ENCODE data around the gene TESMIN. TPM values are rescaled to one million over a fixed set of nuclear protein-coding genes. Genes with fewer than 3 reads are reported as not detected.

TESMIN gene
- total RNA-seq, 1 donor from 2014 or later, result 3.8 TPM

- H3K4me3 ChIP-seq (ENCODE audit: low read depth, low read length), result no peak overlapping the region
- H3K36me3 ChIP-seq (ENCODE audit: control insufficient read depth, insufficient read depth, low read length), result no peaks in the 10 kb centered on the region
- no peak for DNase-seq (ENCODE audit: low read depth)
- TF ChIP-seq CTCF (IDR thresholded peaks at IDR 0.05; ENCODE audit: insufficient read depth, low read length, poor library complexity, severe bottlenecking), result no peak
- H3K27me3 ChIP-seq (ENCODE audit: control insufficient read depth, insufficient read depth, low read length), result peaks cover 15% of the 10 kb centered on the region
Observed at GRCh38 chr11:68709062-68709461, 42.3 kb downstream of the TESMIN start.

GRCh38 chr11:68707527-68707926, 43.8 kb downstream of the TESMIN start:
- no peak overlapping the region for H3K4me3 ChIP-seq (ENCODE audit: low read depth, low read length)
- no peaks in the 10 kb centered on the region for H3K36me3 ChIP-seq (ENCODE audit: control insufficient read depth, insufficient read depth, low read length)

GRCh38 chr11:68704887-68705286, 46.4 kb downstream of the TESMIN start:
- Histone ChIP-seq H3K4me3 (ENCODE audit: low read depth, low read length) (no peak overlapping the region), H3K36me3 (ENCODE audit: control insufficient read depth, insufficient read depth, low read length) (no peaks in the 10 kb centered on the region), H3K27me3 (ENCODE audit: control insufficient read depth, insufficient read depth, low read length) (peaks cover 12% of the 10 kb centered on the region)
- no peak for DNase-seq (ENCODE audit: low read depth)
- TF ChIP-seq CTCF (IDR thresholded peaks at IDR 0.05; ENCODE audit: insufficient read depth, low read length, poor library complexity, severe bottlenecking), result no peak

More at GRCh38 chr11:68707527-68707926, 43.8 kb downstream of the TESMIN start:
- H3K27me3 ChIP-seq (ENCODE audit: control insufficient read depth, insufficient read depth, low read length), result peaks cover 15% of the 10 kb centered on the region
- no peak for TF ChIP-seq CTCF (IDR thresholded peaks at IDR 0.05; ENCODE audit: insufficient read depth, low read length, poor library complexity, severe bottlenecking)
- DNase-seq (ENCODE audit: low read depth), result no peak

DNA sequence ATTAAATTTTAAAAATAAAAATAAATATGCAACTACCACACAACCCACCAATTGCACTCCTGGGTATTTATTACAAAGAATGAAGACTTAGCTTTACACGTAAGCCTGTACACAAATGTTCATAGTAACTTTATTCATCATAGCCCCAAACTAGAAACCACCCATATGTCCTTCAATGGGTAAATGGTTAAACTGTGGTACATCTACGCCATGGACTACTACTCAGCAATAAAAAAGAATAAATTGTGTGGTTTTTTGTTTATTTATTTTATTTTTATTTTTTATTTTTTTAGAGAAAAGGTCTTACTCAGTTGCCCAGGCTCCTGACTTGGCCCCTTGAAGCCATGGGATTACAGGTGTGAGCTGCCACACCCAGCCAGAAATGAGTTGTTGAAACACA, 52.3 kb downstream of the TESMIN start:
- no peak for DNase-seq (ENCODE audit: low read depth)
- peaks cover 3% of the 10 kb centered on the region for H3K27me3 ChIP-seq (ENCODE audit: control insufficient read depth, insufficient read depth, low read length)
- no peaks in the 10 kb centered on the region for H3K36me3 ChIP-seq (ENCODE audit: control insufficient read depth, insufficient read depth, low read length)
- no peak overlapping the region for H3K4me3 ChIP-seq (ENCODE audit: low read depth, low read length)
- no peak for TF ChIP-seq CTCF (IDR thresholded peaks at IDR 0.05; ENCODE audit: insufficient read depth, low read length, poor library complexity, severe bottlenecking)

DNA sequence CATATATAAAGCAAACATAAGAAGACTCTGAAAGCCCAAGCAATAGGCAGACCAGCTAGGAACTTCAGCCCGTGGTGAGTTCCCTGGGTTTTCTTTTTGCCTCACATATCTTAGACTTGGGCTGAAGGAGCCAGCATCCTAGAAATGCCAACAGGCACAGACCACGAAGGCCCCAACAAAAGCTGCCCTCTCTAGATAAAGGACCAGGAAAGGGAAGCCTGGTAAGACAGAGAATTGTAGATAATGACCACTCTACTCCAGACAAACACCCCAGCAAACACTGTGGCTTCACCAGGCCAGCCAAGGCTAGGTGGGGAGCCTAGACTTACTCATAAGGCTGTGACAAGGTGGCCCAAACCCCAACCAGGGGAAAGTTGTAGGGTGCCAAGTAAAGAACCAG, 55.8 kb downstream of the TESMIN start:
- no peak overlapping the region for H3K4me3 ChIP-seq (ENCODE audit: low read depth, low read length)
- no peaks in the 10 kb centered on the region for H3K36me3 ChIP-seq (ENCODE audit: control insufficient read depth, insufficient read depth, low read length)
- TF ChIP-seq CTCF (IDR thresholded peaks at IDR 0.05; ENCODE audit: insufficient read depth, low read length, poor library complexity, severe bottlenecking), result no peak
- H3K27me3 ChIP-seq (ENCODE audit: control insufficient read depth, insufficient read depth, low read length), result no peaks in the 10 kb centered on the region
- no peak for DNase-seq (ENCODE audit: low read depth)
